Ishikawa (cell line): ENCODE measurements around the gene SUFU.

ENCODE experiments used
- MAX ChIP-seq: IDR thresholded peaks from 2 replicates; pipeline ENCODE4 v1.6.1; 2012
- RAD21 ChIP-seq: IDR thresholded peaks from 2 replicates; pipeline ENCODE4 v1.6.1; 2012; ENCODE audit warnings: low read depth

GRCh38 chr10:102565793-102566192, 62.0 kb downstream of the SUFU start:
- TF ChIP-seq MAX (no peak), RAD21 (no peak)
